Gastroesophageal sphincter (tissue), 3 donors: Measurements from ENCODE around the gene KMT2C.

Experiments used
- POLR2A ChIP-seq, 2 donors: fragments of 450-650 bp; IDR thresholded peaks; one replicate each; pipeline ENCODE4 v1.6.1; 2017; ENCODE audit warnings: antibody characterized with exemption in 2 of 2, mild to moderate bottlenecking in 2 of 2, moderate library complexity in 1 of 2
- POLR2AphosphoS5 ChIP-seq: sonication (generic); formaldehyde crosslinking; IDR thresholded peaks from one replicate; pipeline ENCODE4 v1.6.1; 2017; ENCODE audit warnings: antibody characterized with exemption
- TF ChIP-seq, protein P1 (sequence below), 4 experiments: fragments of 200-600 bp in 2 of 4; fragments of 450-650 bp in 2 of 4; sonication (generic) in 1 of 4; IDR thresholded peaks; one replicate each; pipeline ENCODE4 v1.5.1; 2017 to 2019; ENCODE audit warnings: antibody characterized with exemption in 4 of 4, mild to moderate bottlenecking in 2 of 4, moderate library complexity in 2 of 4

DNA sequence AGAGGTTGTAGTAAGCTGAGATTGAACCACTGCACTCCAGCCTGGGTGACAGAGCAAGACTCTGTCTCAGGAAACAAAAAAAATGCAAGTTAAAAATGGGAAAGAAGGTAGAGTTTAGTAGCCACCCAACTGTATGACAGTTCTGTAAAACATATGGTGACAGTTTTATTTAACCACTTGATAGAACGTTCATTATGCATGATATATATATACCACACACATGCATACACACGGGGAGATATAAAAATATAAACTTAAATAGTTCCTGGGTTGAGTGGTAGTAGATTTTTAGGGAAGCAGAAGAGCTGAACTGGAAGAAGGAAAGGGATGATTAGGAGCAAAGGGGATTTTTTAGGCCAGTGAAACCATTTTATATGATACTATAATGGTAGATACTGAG lies 120.0 kb downstream of the KMT2C start:
- TF ChIP-seq, protein P1, sequence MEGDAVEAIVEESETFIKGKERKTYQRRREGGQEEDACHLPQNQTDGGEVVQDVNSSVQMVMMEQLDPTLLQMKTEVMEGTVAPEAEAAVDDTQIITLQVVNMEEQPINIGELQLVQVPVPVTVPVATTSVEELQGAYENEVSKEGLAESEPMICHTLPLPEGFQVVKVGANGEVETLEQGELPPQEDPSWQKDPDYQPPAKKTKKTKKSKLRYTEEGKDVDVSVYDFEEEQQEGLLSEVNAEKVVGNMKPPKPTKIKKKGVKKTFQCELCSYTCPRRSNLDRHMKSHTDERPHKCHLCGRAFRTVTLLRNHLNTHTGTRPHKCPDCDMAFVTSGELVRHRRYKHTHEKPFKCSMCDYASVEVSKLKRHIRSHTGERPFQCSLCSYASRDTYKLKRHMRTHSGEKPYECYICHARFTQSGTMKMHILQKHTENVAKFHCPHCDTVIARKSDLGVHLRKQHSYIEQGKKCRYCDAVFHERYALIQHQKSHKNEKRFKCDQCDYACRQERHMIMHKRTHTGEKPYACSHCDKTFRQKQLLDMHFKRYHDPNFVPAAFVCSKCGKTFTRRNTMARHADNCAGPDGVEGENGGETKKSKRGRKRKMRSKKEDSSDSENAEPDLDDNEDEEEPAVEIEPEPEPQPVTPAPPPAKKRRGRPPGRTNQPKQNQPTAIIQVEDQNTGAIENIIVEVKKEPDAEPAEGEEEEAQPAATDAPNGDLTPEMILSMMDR (IDR thresholded peaks at IDR 0.05), result no peak
- TF ChIP-seq POLR2A (IDR thresholded peaks at IDR 0.05) (no peak), POLR2AphosphoS5 (no peak)
